Vagina (tissue), 2 donors: Measurements from ENCODE around the gene PTGES3L. TPM values are rescaled to one million over a fixed set of nuclear protein-coding genes. Genes with fewer than 3 reads are reported as not detected.
A peak's percentile ranks its signal among the peaks of the same experiment; 100 is the strongest.

ENCODE experiments used
- DNase-seq, 2 donors: peaks; one replicate each; pipeline ENCODE4 v3.0.0-alpha.2; 2017; ENCODE audit errors: extremely low spot score in 2 of 2
- H3K27ac ChIP-seq: fragments of 200-600 bp; sonication (generic); one replicate; pipeline ENCODE4 v1.5.1; 2019
- H3K27me3 ChIP-seq: fragments of 200-600 bp; sonication (generic); one replicate; pipeline ENCODE4 v1.5.1; 2019
- H3K36me3 ChIP-seq, 2 donors: fragments of 200-600 bp; sonication (generic); one replicate each; pipeline ENCODE4 v1.5.1; 2017 to 2019
- H3K4me1 ChIP-seq: fragments of 200-600 bp; sonication (generic); one replicate; pipeline ENCODE4 v1.5.1; 2019
- H3K4me3 ChIP-seq, 2 donors: fragments of 200-600 bp; sonication (generic); 1 replicate in 1 of 2; 2 replicates in 1 of 2; pipeline ENCODE4 v1.5.1; 2016 to 2019
- H3K9me3 ChIP-seq: fragments of 200-600 bp; sonication (generic); one replicate; pipeline ENCODE4 v1.5.1; 2019
- POLR2A ChIP-seq, 2 donors: fragments of 450-650 bp; IDR thresholded peaks; one replicate each; pipeline ENCODE4 v1.6.1; 2017; ENCODE audit warnings: antibody characterized with exemption in 2 of 2, mild to moderate bottlenecking in 2 of 2, moderate library complexity in 2 of 2
- POLR2AphosphoS5 ChIP-seq, 2 donors: sonication (generic); formaldehyde crosslinking; IDR thresholded peaks; one replicate each; pipeline ENCODE4 v1.9.0; 2017; ENCODE audit warnings: antibody characterized with exemption in 2 of 2, mild to moderate bottlenecking in 2 of 2, low read depth in 1 of 2; ENCODE audit not compliant: insufficient read depth in 1 of 2
- intact Hi-C: fragments of 100-400 bp; cut with DNase I; formaldehyde crosslinking; loops from one replicate; pipeline ENCODE4 v1.15.1; 2023
- total RNA-seq: library from RNA; depleted of rRNA; stranded (reverse); fragments of >200 nt; gene quantifications from one replicate; pipeline ENCODE4 v1.2.3, GENCODE V29; 2016
- TF ChIP-seq, protein P1 (sequence below), 3 experiments: fragments of 450-650 bp in 2 of 3; fragments of 200-600 bp in 1 of 3; sonication (generic) in 1 of 3; IDR thresholded peaks; one replicate each; pipeline ENCODE4 v1.5.1; 2017 to 2019; ENCODE audit warnings: antibody characterized with exemption in 3 of 3, mild to moderate bottlenecking in 2 of 3, moderate library complexity in 2 of 3

The PTGES3L gene
- 1.5 TPM for total RNA-seq

DNA sequence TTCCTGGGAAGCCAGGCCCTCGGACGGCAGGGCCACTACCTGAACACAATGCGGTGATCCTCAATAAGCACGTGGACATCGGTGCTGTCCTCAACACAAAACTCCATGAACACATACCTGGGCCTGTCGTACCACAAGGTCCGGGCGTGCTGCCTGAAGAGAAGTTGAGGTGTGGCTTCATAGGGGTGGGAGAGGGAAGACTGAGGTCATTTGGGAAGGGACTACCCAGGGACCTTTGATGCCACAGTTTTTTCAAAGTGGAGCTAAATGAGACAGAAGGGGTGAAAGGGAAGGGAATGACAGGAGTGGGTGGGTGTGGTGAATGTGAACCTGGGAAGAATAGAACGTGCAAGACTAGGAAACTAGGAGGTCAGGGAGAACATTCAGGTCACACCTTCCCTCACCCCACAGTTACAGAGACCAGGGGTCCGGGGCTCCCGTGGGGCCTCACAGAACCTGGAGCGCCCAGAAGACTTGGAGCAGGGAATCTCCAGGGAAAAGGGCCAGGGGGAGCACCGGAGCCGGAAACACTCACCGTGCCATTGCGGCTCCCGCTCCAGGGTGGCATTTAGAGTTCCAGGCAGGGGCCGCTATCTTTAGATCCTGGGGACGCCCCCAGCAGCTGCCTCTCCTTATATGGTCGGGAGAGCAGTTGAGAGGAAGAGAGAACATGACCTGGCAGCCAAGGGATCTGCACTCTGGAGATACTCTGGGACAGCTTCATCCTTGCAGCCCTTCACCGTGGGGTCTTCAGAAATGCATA, at the start of gene PTGES3L:
Gene PTGES3L, minus strand, starts transcription at position 570 of the 763 bp plus-strand sequence. Its CDS starts 27 bp downstream, at position 543.
- no peaks in the 10 kb centered on the region for H3K9me3 ChIP-seq
- intact Hi-C loops = no loop called here
- H3K4me3 ChIP-seq = peak within 1 kb of the TSS; percentile 77 to 88
- DNase-seq = no peak
- TF ChIP-seq POLR2A (IDR thresholded peaks at IDR 0.05) (no peak), POLR2AphosphoS5 (IDR thresholded peaks at IDR 0.05; ENCODE audit: insufficient read depth in 1 of 2, low read depth in 1 of 2) (no peak)
- TF ChIP-seq, protein P1, sequence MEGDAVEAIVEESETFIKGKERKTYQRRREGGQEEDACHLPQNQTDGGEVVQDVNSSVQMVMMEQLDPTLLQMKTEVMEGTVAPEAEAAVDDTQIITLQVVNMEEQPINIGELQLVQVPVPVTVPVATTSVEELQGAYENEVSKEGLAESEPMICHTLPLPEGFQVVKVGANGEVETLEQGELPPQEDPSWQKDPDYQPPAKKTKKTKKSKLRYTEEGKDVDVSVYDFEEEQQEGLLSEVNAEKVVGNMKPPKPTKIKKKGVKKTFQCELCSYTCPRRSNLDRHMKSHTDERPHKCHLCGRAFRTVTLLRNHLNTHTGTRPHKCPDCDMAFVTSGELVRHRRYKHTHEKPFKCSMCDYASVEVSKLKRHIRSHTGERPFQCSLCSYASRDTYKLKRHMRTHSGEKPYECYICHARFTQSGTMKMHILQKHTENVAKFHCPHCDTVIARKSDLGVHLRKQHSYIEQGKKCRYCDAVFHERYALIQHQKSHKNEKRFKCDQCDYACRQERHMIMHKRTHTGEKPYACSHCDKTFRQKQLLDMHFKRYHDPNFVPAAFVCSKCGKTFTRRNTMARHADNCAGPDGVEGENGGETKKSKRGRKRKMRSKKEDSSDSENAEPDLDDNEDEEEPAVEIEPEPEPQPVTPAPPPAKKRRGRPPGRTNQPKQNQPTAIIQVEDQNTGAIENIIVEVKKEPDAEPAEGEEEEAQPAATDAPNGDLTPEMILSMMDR (IDR thresholded peaks at IDR 0.05) = no peak
- no peaks in the 10 kb centered on the region for H3K36me3 ChIP-seq
- H3K27me3 ChIP-seq = no peaks in the 10 kb centered on the region
- peaks cover 26% of the 10 kb centered on the region for H3K4me1 ChIP-seq
- peak within 1 kb of the TSS; percentile 68 for H3K27ac ChIP-seq

DNA sequence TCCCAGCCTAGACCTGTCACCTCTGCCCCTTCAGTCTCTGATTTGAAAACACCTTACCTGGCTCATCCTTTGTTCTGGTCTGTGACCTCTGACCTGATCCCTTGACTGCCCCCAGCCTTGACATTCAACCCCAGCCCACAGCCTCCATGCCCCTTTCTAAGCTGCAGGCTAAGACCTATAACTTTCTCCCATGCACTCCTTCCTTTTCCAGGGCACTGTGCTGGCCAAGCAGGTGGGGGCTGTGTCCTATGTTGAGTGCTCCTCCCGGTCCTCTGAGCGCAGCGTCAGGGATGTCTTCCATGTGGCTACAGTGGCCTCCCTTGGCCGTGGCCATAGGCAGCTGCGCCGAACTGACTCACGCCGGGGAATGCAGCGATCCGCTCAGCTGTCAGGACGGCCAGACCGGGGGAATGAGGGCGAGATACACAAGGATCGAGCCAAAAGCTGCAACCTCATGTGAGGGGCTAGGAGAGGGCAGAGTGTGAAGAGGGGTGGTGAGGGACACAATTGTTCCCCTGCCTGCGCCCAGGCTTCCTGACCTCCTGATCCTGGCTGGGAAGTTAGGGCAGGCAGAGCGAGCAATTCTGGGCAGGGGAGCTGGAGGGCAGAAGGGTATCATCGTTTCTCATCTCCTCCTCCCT, 48.5 kb upstream of the PTGES3L start:
- H3K9me3 ChIP-seq = no peaks in the 10 kb centered on the region
- intact Hi-C loops = loop anchor here (10.0 kb wide), 2 partner anchors 96 to 306 kb away; partner anchors contain the start of gene BRCA1
- no peak for DNase-seq
- no peaks in the 10 kb centered on the region for H3K27me3 ChIP-seq
- H3K27ac ChIP-seq = no peak overlapping the region
- H3K4me1 ChIP-seq = peaks cover 32% of the 10 kb centered on the region
- no peaks in the 10 kb centered on the region for H3K36me3 ChIP-seq
- no peak for TF ChIP-seq POLR2AphosphoS5 (IDR thresholded peaks at IDR 0.05; ENCODE audit: insufficient read depth in 1 of 2, low read depth in 1 of 2)
- TF ChIP-seq POLR2A (IDR thresholded peaks at IDR 0.05) = no peak
- TF ChIP-seq, protein P1 (IDR thresholded peaks at IDR 0.05) = no peak
- H3K4me3 ChIP-seq = no peak overlapping the region

DNA sequence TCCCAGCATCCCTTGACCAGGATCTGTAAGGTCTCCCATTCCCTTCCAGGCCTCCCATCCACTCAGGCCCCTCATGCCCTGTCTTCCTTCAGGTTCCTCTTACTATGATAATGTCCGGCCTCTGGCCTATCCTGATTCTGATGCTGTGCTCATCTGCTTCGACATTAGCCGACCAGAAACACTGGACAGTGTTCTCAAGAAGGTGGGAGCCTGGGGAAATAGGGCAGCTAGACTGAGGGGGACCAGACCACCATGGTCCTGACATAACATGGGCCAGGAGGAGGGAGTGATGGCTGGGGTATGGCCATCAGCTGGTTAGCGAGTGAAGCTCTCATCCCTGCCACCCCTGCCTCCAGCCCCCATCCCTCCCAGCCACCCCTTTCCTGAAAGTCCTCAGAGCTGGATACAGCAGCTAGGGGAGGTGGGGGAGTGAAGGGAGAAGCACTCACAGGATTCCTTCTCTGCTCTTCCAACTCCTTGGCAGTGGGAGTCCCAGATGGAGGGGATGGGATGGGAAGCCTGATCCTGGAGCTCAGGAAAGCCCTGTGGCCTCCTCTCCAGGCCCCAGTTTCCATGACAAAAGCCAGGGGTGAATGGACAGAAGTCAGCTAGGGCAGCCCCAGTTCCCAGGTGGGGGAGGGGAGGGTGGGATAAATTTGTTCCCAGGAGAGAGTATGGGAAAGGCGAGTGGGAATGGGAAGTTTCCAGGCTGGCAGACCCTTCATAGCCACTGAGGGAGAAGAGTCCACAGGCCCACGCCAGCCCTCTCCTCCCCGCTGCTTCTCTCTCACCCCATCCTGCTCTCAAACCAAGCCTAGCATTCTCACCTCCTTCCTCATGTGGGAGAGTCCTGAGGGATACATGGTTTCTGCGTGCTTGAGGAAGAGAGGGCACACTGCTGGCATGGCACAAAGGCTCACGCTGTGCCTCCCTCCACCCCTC, 47.5 kb upstream of the PTGES3L start:
- DNase-seq = no peak
- TF ChIP-seq POLR2A (IDR thresholded peaks at IDR 0.05) (no peak), POLR2AphosphoS5 (IDR thresholded peaks at IDR 0.05; ENCODE audit: insufficient read depth in 1 of 2, low read depth in 1 of 2) (no peak)
- TF ChIP-seq, protein P1 (IDR thresholded peaks at IDR 0.05) = no peak
- intact Hi-C loops = loop anchor here (10.0 kb wide), 2 partner anchors 97 to 307 kb away; partner anchors contain the start of gene BRCA1

DNA sequence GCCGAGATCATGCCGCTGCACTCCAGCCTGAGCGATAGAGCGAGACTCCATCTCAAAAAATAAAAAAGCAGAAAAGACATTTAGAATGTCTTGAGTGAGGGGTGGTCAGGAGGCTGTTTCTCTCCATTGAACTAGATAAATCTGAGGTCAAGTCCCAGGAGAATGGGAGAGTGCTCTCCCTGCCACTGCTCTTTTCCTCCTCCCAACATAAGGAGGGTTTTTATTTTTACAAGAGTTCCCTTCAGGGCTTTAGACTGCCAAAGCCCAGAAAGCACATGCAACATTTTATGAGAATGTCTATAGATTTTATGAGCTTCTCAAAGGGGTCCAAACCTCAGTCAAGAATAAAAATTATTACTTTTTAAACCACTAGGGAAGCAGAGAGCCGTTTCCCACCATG, 46.7 kb upstream of the PTGES3L start:
- no peaks in the 10 kb centered on the region for H3K9me3 ChIP-seq
- no peak for DNase-seq
- no peaks in the 10 kb centered on the region for H3K27me3 ChIP-seq
- H3K36me3 ChIP-seq = no peaks in the 10 kb centered on the region
- TF ChIP-seq POLR2AphosphoS5 (IDR thresholded peaks at IDR 0.05; ENCODE audit: insufficient read depth in 1 of 2, low read depth in 1 of 2) = no peak
- TF ChIP-seq POLR2A (IDR thresholded peaks at IDR 0.05) = no peak
- H3K4me1 ChIP-seq = peaks cover 40% of the 10 kb centered on the region
- H3K4me3 ChIP-seq = no peak overlapping the region
- intact Hi-C loops = loop anchor here (10.0 kb wide), 2 partner anchors 98 to 308 kb away; partner anchors contain the start of gene BRCA1
- H3K27ac ChIP-seq = peak overlapping the region; percentile 85

More for the DNA sequence above, 47.5 kb upstream of the PTGES3L start:
- Histone ChIP-seq H3K4me3 (no peak overlapping the region), H3K36me3 (no peaks in the 10 kb centered on the region), H3K27ac (peak overlapping the region; percentile 85), H3K27me3 (no peaks in the 10 kb centered on the region), H3K9me3 (no peaks in the 10 kb centered on the region), H3K4me1 (peaks cover 39% of the 10 kb centered on the region)
